Inflammatory macrophage (primary cell): ENCODE measurements around the gene APOA4.

Experiments used
- DNase-seq, 2 donors: peaks; one replicate each; pipeline ENCODE4 v3.0.0-alpha.2; 2020 to 2022

Gene APOA4

DNA sequence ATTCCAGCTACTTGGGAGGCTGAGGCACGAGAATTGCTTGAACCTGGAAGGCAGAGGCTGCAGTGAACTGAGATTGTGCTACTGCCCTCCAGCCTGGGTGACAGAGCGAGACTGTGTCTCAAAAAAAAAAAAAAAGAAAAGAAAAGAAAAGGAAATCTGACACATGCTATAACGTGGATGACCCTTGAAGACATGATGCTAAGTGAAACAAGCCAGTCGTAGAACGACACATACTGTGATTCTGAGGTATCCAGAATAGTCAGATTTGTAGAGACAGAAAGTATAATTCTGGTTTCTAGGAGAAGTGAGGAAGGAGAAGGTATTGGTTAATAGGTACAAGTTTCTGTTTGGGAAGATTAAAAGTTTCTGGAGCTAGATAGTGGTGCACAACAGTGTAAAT, 24.7 kb downstream of the APOA4 start:
- DNase-seq = no peak

GRCh38 chr11:116797816-116798215, 25.3 kb downstream of the APOA4 start:
- DNase-seq = no peak

GRCh38 chr11:116796548-116796947, 26.6 kb downstream of the APOA4 start:
- no peak for DNase-seq

DNA sequence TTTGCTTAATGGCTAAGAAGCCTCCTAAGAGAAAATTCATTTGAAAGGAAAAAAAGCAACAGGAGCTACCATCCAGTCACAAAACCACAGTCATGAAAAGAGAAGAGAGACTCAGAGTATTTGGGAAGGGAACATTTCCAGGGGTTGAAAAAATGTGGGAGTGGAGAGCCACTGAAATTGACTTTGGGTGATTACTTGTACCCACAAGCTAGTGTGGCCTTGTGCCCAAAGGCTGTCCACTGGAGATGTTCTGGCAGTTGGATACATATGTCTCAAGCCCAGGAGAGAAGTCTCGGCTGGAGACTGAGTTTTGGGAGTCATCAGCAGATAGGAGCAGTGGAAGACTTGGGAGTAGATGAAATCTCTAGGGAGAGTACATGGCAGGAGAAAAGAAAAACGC, 28.3 kb downstream of the APOA4 start:
- no peak for DNase-seq

- DNase-seq = peak; percentile 13 to 22
These were observed 29.4 kb downstream of the APOA4 start for GRCh38 chr11:116793772-116794097.

- peak in 1 of 2 donors; percentile 9 for DNase-seq
These were observed 30.0 kb downstream of the APOA4 start for GRCh38 chr11:116792869-116793771.

- DNase-seq = no peak
These were observed 30.8 kb downstream of the APOA4 start for GRCh38 chr11:116792144-116792868.

- DNase-seq = no peak
These were observed 31.3 kb downstream of the APOA4 start, which contains the start of gene APOA5 for GRCh38 chr11:116791813-116792143. Gene APOA5 (minus strand): TSS chr11:116791879. CDS start chr11:116791860, 19 bp downstream.

DNA sequence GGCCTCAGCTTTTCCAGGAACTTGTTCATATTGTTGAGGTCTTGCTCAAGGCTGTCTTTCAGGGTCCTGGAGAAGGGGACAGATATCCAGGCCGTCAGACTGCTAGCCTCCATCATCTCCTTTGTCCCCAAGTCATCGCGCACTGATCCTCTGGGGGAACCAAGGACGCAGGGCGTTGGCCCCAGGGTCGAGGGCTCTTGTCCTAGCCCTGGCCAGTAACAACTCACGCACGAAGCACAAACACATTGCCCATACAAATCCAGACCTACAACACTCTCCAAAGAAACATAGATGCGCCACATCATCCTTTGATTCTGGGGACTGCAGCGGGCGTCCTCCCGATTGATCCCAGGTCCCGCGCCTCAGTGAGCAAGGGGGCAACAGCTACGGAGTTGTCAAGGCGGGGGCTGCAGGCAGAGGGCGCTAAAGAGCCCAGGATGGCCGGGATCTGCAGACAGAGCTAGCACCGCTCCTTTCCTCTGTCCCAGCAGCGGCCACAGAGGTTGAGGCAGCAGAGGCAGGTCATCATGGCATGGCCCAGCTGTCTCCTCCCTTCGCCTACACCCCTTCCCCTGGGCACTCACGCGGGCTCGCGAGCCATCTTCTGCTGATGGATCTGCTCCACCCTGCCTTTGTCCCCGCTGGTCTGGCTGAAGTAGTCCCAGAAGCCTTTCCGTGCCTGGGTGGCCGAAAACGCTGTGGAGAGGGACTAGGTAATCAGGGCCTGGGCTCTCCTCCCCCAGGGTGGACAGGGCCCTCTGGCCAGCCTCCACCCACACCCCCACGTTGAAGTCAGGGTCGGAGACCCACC, 31.9 kb downstream of the APOA4 start:
- peak; percentile 64 to 76 for DNase-seq

DNA sequence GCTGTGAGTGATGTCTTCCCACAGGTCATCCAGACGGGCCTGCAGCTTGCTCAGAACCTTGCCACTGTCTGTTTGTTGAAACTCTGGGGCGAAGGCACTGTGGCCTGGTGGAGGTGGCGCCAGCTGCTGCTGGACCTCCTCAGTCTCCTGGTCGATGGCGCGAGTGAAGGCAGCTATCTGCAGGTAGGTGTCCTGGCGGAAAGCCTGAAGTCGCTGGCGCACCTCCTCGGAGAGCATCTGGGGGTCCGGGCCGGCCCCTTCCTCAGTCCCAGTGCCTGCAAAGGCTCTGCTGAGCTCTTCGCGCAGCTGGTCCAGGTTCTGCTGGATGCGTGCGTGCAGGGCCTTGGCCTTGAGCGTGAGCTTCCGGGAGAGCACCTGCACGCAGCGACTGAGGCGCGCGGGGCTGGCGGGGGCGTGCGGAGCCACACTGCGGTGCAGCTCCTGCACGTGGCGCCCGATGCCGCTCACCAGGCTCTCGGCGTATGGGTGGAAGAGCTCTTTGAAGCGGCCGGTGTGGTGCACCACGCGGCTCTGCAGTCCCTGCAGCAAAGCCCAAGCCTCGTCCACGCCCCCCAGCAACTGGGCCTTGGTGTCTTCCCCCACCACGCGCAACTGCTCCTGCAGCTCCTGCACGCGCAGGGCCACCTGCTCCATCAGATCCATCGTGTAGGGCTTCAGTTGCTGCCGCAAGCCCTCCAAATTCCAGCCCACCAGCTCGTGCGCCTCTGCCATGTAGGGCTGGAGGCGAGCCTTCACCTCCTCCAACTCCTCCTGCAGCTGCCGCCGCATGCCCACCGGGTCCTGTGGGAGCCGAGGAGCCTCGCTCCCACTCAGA, 32.7 kb downstream of the APOA4 start:
- no peak for DNase-seq

GRCh38 chr11:116788975-116789374, 34.1 kb downstream of the APOA4 start:
- DNase-seq = no peak

GRCh38 chr11:116788534-116788933, 34.6 kb downstream of the APOA4 start:
- no peak for DNase-seq

GRCh38 chr11:116787786-116788486, 35.2 kb downstream of the APOA4 start, which contains the start of gene ZPR1:
Gene ZPR1 (minus strand): TSS chr11:116788023. CDS start chr11:116787990, 33 bp downstream.
- peak; percentile 76 to 85 for DNase-seq

DNA sequence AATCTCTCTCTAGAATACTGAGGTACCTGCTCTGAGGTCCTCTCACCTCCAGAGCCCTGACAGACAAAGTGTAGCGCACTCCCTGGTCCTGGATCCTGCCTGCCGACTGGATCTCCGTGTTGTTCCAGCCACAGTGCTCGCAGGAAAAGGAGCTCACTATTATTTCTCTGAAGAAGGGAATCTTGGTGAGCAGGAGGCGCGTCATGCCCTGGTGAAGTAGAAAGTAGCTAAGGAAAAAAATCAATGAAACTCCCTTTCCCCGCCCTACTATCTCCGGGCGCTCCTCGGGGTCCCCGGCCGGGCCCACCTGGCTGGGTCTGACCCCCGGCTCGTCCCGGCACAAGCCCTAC, 35.7 kb downstream of the APOA4 start:
- no peak for DNase-seq

GRCh38 chr11:116786966-116787365, 36.1 kb downstream of the APOA4 start:
- no peak for DNase-seq

DNA sequence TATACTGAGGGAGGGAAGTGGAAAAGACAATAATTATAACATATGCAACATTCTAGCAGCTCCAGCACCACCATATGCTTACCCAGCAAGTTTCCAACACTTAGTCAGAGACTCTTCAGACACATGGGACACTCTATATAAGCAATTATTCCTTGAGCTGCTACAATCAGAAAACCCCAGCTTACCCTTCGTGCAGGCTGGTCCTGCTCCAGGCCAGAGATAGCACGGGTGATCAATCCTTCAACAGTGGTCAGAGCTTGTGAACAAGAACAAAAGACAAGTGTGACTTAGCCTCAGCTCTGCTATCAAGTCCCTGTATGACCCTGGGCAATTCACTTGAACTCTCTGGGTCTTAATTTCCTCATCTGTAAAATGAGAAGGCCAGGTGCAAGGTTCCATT, 36.8 kb downstream of the APOA4 start:
- DNase-seq = no peak

DNA sequence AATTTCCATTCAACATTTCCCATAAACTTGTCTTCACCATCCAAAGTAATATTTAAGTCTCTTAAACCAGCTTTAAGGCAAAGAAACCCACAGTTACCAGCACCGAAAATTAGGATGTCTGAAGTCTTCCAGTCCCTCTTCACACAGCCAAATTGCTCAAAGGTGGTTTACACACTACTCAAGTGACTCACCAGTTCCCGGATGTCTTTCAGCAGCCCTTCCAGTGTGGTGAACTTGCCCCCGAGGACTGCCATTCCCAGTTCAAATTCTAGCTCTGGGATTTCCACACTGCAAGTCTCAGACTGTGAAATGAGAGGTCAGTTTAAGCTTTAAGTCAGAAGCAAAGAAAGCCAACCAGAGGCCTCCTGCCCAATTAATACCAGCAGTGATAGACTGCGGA, 40.4 kb downstream of the APOA4 start:
- no peak for DNase-seq

DNA sequence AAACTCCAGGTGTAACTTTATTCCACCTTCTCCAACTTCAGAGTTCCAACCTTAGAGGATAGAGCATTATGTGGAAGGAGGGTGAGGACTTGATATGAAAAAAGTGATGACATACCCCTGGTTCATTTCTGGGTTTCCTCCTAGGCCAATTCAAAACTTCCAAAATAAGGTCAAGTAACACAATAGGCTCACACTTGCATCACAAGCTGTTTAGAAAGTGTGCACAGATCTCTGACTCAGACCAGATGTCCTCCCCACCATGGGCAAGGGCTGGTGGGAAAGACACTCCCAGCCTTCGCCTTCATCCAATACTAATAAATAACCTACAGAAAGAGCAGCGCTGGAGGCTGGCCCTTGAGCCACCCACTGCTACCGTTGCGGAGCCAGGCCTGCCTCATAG, 44.5 kb downstream of the APOA4 start:
- DNase-seq = no peak

- no peak for DNase-seq
These were observed 46.0 kb downstream of the APOA4 start for GRCh38 chr11:116777056-116777455.

DNA sequence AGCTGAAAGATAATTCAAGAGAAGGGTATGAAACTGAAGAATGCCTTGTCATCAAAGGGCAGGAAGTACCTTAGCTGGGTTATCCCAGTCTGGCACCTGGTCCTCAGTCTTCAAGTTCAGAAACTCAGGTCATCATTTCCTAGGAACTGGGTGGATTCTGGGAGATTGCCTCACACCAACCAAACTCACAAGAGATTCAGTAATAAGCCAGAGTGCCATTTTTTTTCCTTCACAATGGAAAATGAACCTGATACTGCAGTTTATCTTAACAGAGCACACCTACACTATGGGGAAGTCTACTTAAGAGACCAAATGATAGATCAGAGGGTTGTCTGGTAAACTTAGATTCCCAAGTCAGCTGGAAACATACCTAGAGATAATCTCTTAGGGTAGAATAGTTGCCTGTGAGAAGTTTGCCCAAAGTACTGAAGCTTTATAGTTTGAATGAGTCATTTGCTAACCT, 46.6 kb downstream of the APOA4 start:
- DNase-seq = no peak

- DNase-seq = no peak
These were observed 47.1 kb downstream of the APOA4 start for GRCh38 chr11:116775975-116776374.

DNA sequence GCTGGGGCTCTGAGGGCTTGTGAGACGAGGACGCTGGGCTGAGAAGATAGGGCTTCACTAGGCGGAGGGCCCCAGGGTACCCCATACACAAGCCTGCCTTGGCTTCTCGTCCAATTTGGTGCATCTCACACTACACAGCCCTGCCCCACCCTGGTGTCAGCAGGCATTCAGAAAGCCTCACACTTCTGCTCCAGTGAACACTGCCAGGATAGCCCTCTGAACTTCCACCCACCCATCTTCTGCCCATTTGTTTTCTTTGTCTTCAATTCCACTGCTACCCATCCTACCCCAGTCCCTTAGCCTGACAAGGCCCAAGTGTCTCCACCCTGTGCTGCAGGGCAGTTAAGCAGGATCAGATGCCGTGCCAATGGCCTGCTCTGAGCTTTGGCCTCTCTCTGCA, 48.4 kb downstream of the APOA4 start:
- DNase-seq = no peak
